Activated B cell treated with CpG ODN at 0.5 μM for 24 hours (primary cell): ENCODE results near the gene TUB. TPM values are rescaled to one million over a fixed set of nuclear protein-coding genes. Genes with fewer than 3 reads are reported as not detected.

Experiments
- ATAC-seq: fragments of 200-7000 bp; cut with Tn5 transposase; one replicate; pipeline ENCODE4 v1.10.0; 2021; ENCODE audit warnings: low read depth, mild to moderate bottlenecking, moderate library complexity
- CTCF ChIA-PET: fragments of 350-600 bp; sonication (Branson Sonifier 250); formaldehyde crosslinking; loops from one replicate; lab custom pipeline; 2021; ENCODE audit warnings: antibody characterized with exemption; lab: Charles Lee
- POLR2A ChIA-PET: fragments of 350-600 bp; sonication (Branson Sonifier 250); formaldehyde crosslinking; loops from one replicate; lab custom pipeline; 2021; ENCODE audit warnings: antibody characterized with exemption; lab: Charles Lee
- DNase-seq: peaks from one replicate; pipeline ENCODE4 v3.0.0; 2022
- H3K27ac Mint-ChIP-seq: one replicate; pipeline ENCODE4 v1.8.0; 2020; ENCODE audit warnings: mixed read lengths
- H3K27me3 Mint-ChIP-seq: one replicate; pipeline ENCODE4 v1.8.0; 2021; ENCODE audit warnings: mixed read lengths
- H3K36me3 Mint-ChIP-seq: one replicate; pipeline ENCODE4 v1.8.0; 2021; ENCODE audit warnings: low read depth, mixed read lengths
- H3K4me1 Mint-ChIP-seq: one replicate; pipeline ENCODE4 v1.8.0; 2021; ENCODE audit warnings: mixed read lengths
- H3K4me3 Mint-ChIP-seq: one replicate; pipeline ENCODE4 v1.8.0; 2020; ENCODE audit warnings: mild to moderate bottlenecking, mixed read lengths
- H3K9me3 Mint-ChIP-seq: one replicate; pipeline ENCODE4 v1.8.0; 2020; ENCODE audit warnings: mixed read lengths
- CTCF ChIP-seq: fragments of 200-600 bp; IDR thresholded peaks from one replicate; pipeline ENCODE4 v1.8.0; 2022; ENCODE audit warnings: antibody characterized with exemption, mild to moderate bottlenecking
- intact Hi-C: fragments of 100-400 bp; cut with micrococcal nuclease; formaldehyde crosslinking; loops from one replicate; pipeline ENCODE4 v1.15.1; 2024
- total RNA-seq: library from RNA; stranded (reverse); gene quantifications from 2 replicates; pipeline ENCODE4 v1.2.3, GENCODE V29; 2022

Gene TUB
- total RNA-seq, 1 donor from 2014 or later: not detected

- no peak for TF ChIP-seq CTCF
- ChIA-PET POLR2A (no interaction called here), CTCF (interaction anchor here (1.6 kb wide), 1 partner anchor 64 kb away, joined by 4 read pairs; no protein-coding TSS in a partner anchor)
- Mint-ChIP-seq H3K9me3 (no peaks in the 10 kb centered on the region), H3K27ac (no peak overlapping the region), H3K4me3 (no peak overlapping the region), H3K4me1 (peaks cover 6% of the 10 kb centered on the region), H3K27me3 (peaks cover 23% of the 10 kb centered on the region), H3K36me3 (no peaks in the 10 kb centered on the region)
- no peak for ATAC-seq
- no peak for DNase-seq
- intact Hi-C loops: no loop called here
These were observed 44.8 kb upstream of the TUB start for GRCh38 chr11:8036002-8036802.

GRCh38 chr11:8036986-8037385, 44.0 kb upstream of the TUB start:
- no peak for TF ChIP-seq CTCF
- H3K4me3 Mint-ChIP-seq: no peak overlapping the region
- ChIA-PET CTCF (interaction anchor here (1.6 kb wide), 1 partner anchor 63 kb away, joined by 4 read pairs; no protein-coding TSS in a partner anchor), POLR2A (no interaction called here)
- ATAC-seq: no peak
- peaks cover 6% of the 10 kb centered on the region for H3K4me1 Mint-ChIP-seq
- no peaks in the 10 kb centered on the region for H3K9me3 Mint-ChIP-seq
- no peak for DNase-seq
- H3K27me3 Mint-ChIP-seq: peaks cover 23% of the 10 kb centered on the region
- no peak overlapping the region for H3K27ac Mint-ChIP-seq
- H3K36me3 Mint-ChIP-seq: no peaks in the 10 kb centered on the region
- intact Hi-C loops: no loop called here

GRCh38 chr11:8038393-8038792, 42.6 kb upstream of the TUB start:
- Mint-ChIP-seq H3K27ac (no peak overlapping the region), H3K9me3 (no peaks in the 10 kb centered on the region)
- CTCF ChIA-PET: no interaction called here

GRCh38 chr11:8038811-8039529, 42.0 kb upstream of the TUB start:
- H3K4me1 Mint-ChIP-seq: no peaks in the 10 kb centered on the region
- TF ChIP-seq CTCF: no peak
- H3K4me3 Mint-ChIP-seq: no peak overlapping the region
- H3K27me3 Mint-ChIP-seq: peaks cover 15% of the 10 kb centered on the region
- no peaks in the 10 kb centered on the region for H3K9me3 Mint-ChIP-seq
- ATAC-seq: no peak
- H3K36me3 Mint-ChIP-seq: no peaks in the 10 kb centered on the region
- POLR2A ChIA-PET: no interaction called here
- no peak for DNase-seq
- H3K27ac Mint-ChIP-seq: no peak overlapping the region
- CTCF ChIA-PET: no interaction called here
- intact Hi-C loops: no loop called here

More at GRCh38 chr11:8038393-8038792, 42.6 kb upstream of the TUB start:
- Mint-ChIP-seq H3K27me3 (peaks cover 16% of the 10 kb centered on the region), H3K36me3 (no peaks in the 10 kb centered on the region), H3K4me3 (no peak overlapping the region), H3K4me1 (peaks cover 2% of the 10 kb centered on the region)
- DNase-seq: no peak
- intact Hi-C loops: no loop called here
- POLR2A ChIA-PET: no interaction called here
- no peak for TF ChIP-seq CTCF
- ATAC-seq: no peak

- ChIA-PET POLR2A (no interaction called here), CTCF (no interaction called here)
- H3K27ac Mint-ChIP-seq: no peak overlapping the region
- H3K4me1 Mint-ChIP-seq: no peaks in the 10 kb centered on the region
- H3K9me3 Mint-ChIP-seq: no peaks in the 10 kb centered on the region
- H3K36me3 Mint-ChIP-seq: no peaks in the 10 kb centered on the region
- no peak for ATAC-seq
- intact Hi-C loops: no loop called here
- no peak for TF ChIP-seq CTCF
- no peak for DNase-seq
- peaks cover 14% of the 10 kb centered on the region for H3K27me3 Mint-ChIP-seq
- no peak overlapping the region for H3K4me3 Mint-ChIP-seq
These were observed 41.3 kb upstream of the TUB start for GRCh38 chr11:8039530-8040260.
